Measurements from ENCODE around the gene AP4M1.
A peak's percentile ranks its signal among the peaks of the same experiment; 100 is the strongest.

GRCh38 chr7:100126239-100126930 is 24.9 kb downstream of the AP4M1 start:
- TF ChIP-seq CTCF (IDR thresholded peaks at IDR 0.05): peak in 1 of 4 experiments; percentile 13
- TF ChIP-seq POLR2A (IDR thresholded peaks at IDR 0.05): no peak

All from uterus (tissue), 2 donors.